ENCODE measurements around the gene TEKT2.

- TF ChIP-seq CTCF (IDR thresholded peaks at IDR 0.05) (no peak), POLR2A (IDR thresholded peaks at IDR 0.05) (no peak), EP300 (IDR thresholded peaks at IDR 0.05) (no peak)
Measured at GRCh38 chr1:36086529-36087232, 2.8 kb downstream of the TEKT2 start.
